Naive thymus-derived CD8-positive, alpha-beta T cell (primary cell): ENCODE measurements around the gene MYO3A. TPM values are rescaled to one million over a fixed set of nuclear protein-coding genes. Genes with fewer than 3 reads are reported as not detected.
"Not testable (repeated sequence)": the region's sequence is repeated elsewhere in the genome, so short reads cannot be mapped to it uniquely, and the experiment has no call there.

Experiments
- ATAC-seq, 2 donors: fragments of 150-1000 bp; cut with Tn5 transposase in 1 of 2; sonication (Bioruptor Pico), chemical (Tn5 transposase) in 1 of 2; 1 replicate in 1 of 2; 2 replicates in 1 of 2; pipeline ENCODE4 v1.10.0; 2021; ENCODE audit warnings: mild to moderate bottlenecking in 2 of 2, moderate library complexity in 2 of 2
- POLR2A ChIA-PET: fragments of 350-600 bp; sonication (Branson Sonifier 250); formaldehyde crosslinking; loops from one replicate; lab custom pipeline; 2021; ENCODE audit warnings: antibody characterized with exemption; lab: Charles Lee
- DNase-seq, 10 donors: peaks; one replicate each; pipeline versions ENCODE4 v3.0.0 to v3.0.0-alpha.2; 2020 to 2022
- H3K27ac Mint-ChIP-seq, 10 donors: one replicate each; pipeline ENCODE4 v1.8.0; 2020 to 2022; ENCODE audit warnings: mild to moderate bottlenecking in 10 of 10, mixed read lengths in 10 of 10, moderate library complexity in 4 of 10, inconsistent platforms in 1 of 10
- H3K27me3 Mint-ChIP-seq, 5 donors: one replicate each; pipeline ENCODE4 v1.8.0; 2021 to 2022; ENCODE audit warnings: mixed read lengths in 5 of 5
- H3K36me3 Mint-ChIP-seq, 3 donors: one replicate each; pipeline ENCODE4 v1.8.0; 2020 to 2022; ENCODE audit warnings: mixed read lengths in 3 of 3, mild to moderate bottlenecking in 2 of 3, inconsistent platforms in 1 of 3
- H3K4me1 Mint-ChIP-seq, 4 donors: one replicate each; pipeline ENCODE4 v1.8.0; 2021 to 2022; ENCODE audit warnings: mixed read lengths in 4 of 4
- H3K4me3 Mint-ChIP-seq, 10 donors: one replicate each; pipeline ENCODE4 v1.8.0; 2020 to 2022; ENCODE audit warnings: mild to moderate bottlenecking in 10 of 10, mixed read lengths in 10 of 10, moderate library complexity in 6 of 10, inconsistent platforms in 1 of 10
- H3K9me3 Mint-ChIP-seq, 9 donors: one replicate each; pipeline ENCODE4 v1.8.0; 2020 to 2022; ENCODE audit warnings: mixed read lengths in 9 of 9, mild to moderate bottlenecking in 3 of 9, inconsistent platforms in 1 of 9, moderate library complexity in 1 of 9
- polyA plus RNA-seq, 3 donors: library from polyadenylated mRNA; unstranded; fragments of 300-500 nt; fragmentation: Illumina TruSeq; gene quantifications; one replicate each; pipeline ENCODE4 v1.2.3, GENCODE V29; 2021
- total RNA-seq, 8 experiments: library from RNA in 2 of 8; stranded (reverse) in 2 of 8; gene quantifications; one replicate each; pipeline ENCODE4 v1.2.3 and lab custom pipeline; 2021 to 2026

The MYO3A gene
- total and polyA plus RNA-seq, 5 experiments from 2014 or later = not detected

DNA sequence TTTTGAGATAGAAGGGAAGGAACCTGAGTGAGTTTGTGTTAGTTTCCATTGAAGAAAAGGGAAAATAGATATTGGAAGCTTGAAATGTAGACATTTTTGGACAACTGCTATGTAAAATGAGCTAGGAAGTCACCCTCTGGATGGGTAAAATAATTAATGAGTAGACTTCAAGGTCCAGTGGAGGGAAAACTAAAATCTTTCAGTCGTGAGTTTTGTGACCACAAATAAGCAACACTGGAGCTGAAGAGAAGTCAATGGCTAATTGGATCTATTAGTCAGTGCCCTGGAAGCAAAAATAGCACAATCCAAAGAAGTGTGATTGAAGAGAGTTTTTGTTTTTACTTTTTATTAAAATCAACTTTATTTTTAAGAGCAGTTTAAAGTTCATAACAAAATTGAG lies 123.4 kb downstream of the MYO3A start:
- H3K27ac Mint-ChIP-seq = no peak overlapping the region
- peaks cover 3 to 29% (median 22%) of the 10 kb centered on the region in 5 donors for H3K27me3 Mint-ChIP-seq
- ATAC-seq (no peak), DNase-seq (no peak)
- no peaks in the 10 kb centered on the region for H3K4me1 Mint-ChIP-seq
- POLR2A ChIA-PET = no interaction called here
- peaks cover 0 to 20% (median 8%) of the 10 kb centered on the region in 9 donors for H3K9me3 Mint-ChIP-seq
- no peak overlapping the region for H3K4me3 Mint-ChIP-seq
- no peaks in the 10 kb centered on the region for H3K36me3 Mint-ChIP-seq

DNA sequence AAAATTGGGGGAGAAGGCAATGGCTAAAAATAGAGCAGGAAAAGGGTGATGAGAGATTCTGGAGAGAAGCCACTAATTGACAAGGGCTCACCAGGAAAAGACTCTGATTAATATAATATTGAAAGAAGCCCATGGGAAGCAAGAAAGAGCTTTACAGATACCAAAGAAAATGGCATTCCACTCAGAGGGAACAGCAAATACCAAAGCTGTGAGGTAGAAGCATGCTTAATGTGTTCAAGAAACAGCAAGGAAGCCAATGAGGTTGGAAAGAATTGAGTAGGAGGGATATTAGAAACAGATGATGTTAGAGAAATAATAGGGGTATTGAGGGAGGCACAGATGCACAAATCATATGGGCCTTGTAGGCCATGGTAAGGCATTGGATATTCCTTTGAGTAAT lies 130.1 kb downstream of the MYO3A start:
- no peaks in the 10 kb centered on the region for H3K9me3 Mint-ChIP-seq
- ATAC-seq (no peak), DNase-seq (no peak)
- no peak overlapping the region for H3K4me3 Mint-ChIP-seq
- no peaks in the 10 kb centered on the region for H3K4me1 Mint-ChIP-seq
- peaks cover 0 to 9% (median 6%) of the 10 kb centered on the region in 5 donors for H3K27me3 Mint-ChIP-seq
- H3K27ac Mint-ChIP-seq = no peak overlapping the region
- H3K36me3 Mint-ChIP-seq = no peaks in the 10 kb centered on the region
- POLR2A ChIA-PET = no interaction called here

DNA sequence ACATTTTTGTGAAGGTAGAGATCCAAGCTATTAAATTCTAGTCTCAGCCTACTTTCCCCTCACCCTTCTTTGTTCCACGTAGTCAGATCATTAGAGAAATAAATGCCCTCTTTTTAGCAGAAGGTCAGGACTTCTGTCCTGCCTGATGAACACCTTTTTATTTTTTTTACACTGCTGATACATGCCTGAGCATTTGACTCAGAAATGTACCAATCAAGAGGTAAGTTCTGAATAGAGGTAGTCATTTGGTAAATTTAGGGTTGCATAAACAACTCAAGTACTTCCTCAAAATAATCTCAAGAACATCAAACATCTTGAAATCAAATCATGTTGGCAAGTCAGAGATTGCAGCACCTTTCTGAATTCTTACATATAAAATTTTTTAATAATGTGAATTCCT lies 133.7 kb downstream of the MYO3A start:
- Mint-ChIP-seq H3K4me1 (no peaks in the 10 kb centered on the region), H3K27me3 (peaks cover 0 to 3% (median 0%) of the 10 kb centered on the region in 5 donors), H3K36me3 (no peaks in the 10 kb centered on the region), H3K4me3 (no peak overlapping the region), H3K27ac (peak overlapping the region in 1 of 10 donors; percentile 54), H3K9me3 (peaks cover 0 to 3% (median 0%) of the 10 kb centered on the region in 9 donors)
- POLR2A ChIA-PET = no interaction called here
- DNase-seq (no peak), ATAC-seq (no peak)

DNA sequence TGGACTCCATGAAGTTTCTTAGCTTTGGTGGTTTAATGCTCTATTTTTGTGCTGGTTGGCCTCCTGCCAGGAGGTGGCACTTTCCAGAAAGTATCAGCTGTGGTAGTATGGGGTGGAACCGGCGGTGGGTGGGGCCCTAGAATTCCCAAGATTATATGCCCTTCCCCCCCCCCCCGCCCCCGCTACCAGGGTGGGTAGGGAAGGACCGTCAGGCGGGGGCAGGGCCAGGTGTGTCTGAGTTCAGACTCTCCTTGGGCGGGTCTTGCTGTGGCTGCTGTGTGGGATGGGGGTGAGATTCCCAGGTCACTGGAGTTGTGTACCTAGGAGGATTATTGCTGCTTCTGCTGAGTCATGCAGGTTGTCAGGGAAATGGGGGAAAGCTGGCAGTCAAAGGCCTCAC lies 146.9 kb downstream of the MYO3A start:
- POLR2A ChIA-PET, DNase-seq, H3K4me1 Mint-ChIP-seq, H3K36me3 Mint-ChIP-seq, H3K4me3 Mint-ChIP-seq, ATAC-seq, H3K27ac Mint-ChIP-seq: not testable (repeated sequence)
- H3K27me3 Mint-ChIP-seq = peaks cover 3 to 55% (median 20%) of the 10 kb centered on the region in 5 donors
- H3K9me3 Mint-ChIP-seq = peaks cover 0 to 10% (median 3%) of the 10 kb centered on the region in 9 donors

DNA sequence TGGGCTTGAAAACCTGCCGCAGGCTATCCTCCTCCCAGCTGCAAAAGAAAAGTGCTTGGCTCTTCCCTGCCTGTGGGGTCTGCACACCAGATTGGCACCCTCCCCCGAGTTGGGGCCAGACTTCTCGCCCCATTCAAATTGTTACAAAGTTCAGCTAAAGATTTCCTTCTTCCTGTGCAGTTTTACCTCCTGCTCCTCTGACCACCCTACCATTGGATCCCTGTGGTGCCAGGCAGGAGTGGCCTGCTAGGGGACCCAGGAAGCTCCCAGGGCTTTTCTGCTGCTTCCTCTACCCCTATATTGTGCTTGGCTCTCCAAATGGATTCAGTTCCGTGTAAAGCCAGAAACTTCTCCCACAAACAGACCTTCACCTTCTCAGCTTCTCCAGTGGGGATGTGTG lies 147.4 kb downstream of the MYO3A start:
- H3K9me3 Mint-ChIP-seq = peaks cover 0 to 10% (median 3%) of the 10 kb centered on the region in 9 donors
- H3K4me3 Mint-ChIP-seq = no peak overlapping the region
- POLR2A ChIA-PET = no interaction called here
- H3K27ac Mint-ChIP-seq = no peak overlapping the region
- H3K27me3 Mint-ChIP-seq = peaks cover 3 to 55% (median 22%) of the 10 kb centered on the region in 5 donors
- DNase-seq (no peak), ATAC-seq (no peak)
- no peaks in the 10 kb centered on the region for H3K36me3 Mint-ChIP-seq
- H3K4me1 Mint-ChIP-seq = peaks cover 0 to 1% (median 0%) of the 10 kb centered on the region in 4 donors

DNA sequence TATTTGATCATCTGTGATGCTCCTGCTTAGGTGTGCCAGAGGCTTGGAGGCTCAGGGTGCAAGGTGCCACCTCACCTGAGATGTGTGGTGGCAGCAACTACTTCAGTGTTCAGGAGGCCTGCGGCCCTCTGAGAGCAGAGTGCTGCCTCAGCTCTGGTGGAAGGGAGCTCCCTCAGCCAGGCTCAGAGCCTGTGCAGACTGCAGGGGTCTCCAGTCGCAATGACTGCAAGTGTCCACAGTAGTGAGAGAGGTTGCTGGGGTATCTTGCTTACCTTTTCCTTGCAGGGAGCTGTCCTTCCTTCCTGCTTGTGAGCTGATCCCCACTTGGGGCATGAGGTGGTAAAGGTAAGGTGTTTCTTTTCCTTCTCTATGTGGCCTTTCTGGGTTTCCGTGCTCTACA lies 151.5 kb downstream of the MYO3A start:
- POLR2A ChIA-PET = no interaction called here
- peaks cover 0 to 1% (median 0%) of the 10 kb centered on the region in 4 donors for H3K4me1 Mint-ChIP-seq
- H3K9me3 Mint-ChIP-seq = peaks cover 0 to 2% (median 0%) of the 10 kb centered on the region in 9 donors

DNA sequence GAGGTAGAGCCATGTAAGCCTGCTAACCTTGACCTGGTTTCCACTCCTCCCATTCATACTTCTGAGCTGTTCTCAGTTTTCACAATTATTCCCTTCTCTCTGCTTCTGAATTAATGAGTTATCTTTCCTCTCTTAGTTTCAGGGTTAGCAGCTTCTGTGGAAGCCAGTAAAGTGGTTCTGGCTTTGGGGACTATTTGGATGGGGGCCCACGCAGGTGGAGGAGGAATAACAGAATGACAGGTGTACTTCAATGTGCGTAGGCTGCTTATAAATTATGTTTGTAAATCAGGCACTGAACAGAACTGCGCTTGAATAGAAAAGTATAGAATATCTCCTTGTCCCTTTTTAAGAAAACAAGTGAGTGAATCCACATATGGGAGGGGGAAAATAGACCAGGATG lies 153.6 kb downstream of the MYO3A start:
- peaks cover 6 to 28% (median 16%) of the 10 kb centered on the region in 5 donors for H3K27me3 Mint-ChIP-seq
- POLR2A ChIA-PET = no interaction called here
- DNase-seq (no peak), ATAC-seq (no peak)
- no peak overlapping the region for H3K4me3 Mint-ChIP-seq
- no peaks in the 10 kb centered on the region for H3K9me3 Mint-ChIP-seq
- H3K36me3 Mint-ChIP-seq = no peaks in the 10 kb centered on the region
- no peak overlapping the region for H3K27ac Mint-ChIP-seq
- H3K4me1 Mint-ChIP-seq = peaks cover 0 to 1% (median 0%) of the 10 kb centered on the region in 4 donors

More for the DNA sequence above, 151.5 kb downstream of the MYO3A start:
- Mint-ChIP-seq H3K27ac (no peak overlapping the region), H3K36me3 (no peaks in the 10 kb centered on the region), H3K27me3 (peaks cover 6 to 43% (median 25%) of the 10 kb centered on the region in 5 donors), H3K4me3 (no peak overlapping the region)
- ATAC-seq (no peak), DNase-seq (no peak)

DNA sequence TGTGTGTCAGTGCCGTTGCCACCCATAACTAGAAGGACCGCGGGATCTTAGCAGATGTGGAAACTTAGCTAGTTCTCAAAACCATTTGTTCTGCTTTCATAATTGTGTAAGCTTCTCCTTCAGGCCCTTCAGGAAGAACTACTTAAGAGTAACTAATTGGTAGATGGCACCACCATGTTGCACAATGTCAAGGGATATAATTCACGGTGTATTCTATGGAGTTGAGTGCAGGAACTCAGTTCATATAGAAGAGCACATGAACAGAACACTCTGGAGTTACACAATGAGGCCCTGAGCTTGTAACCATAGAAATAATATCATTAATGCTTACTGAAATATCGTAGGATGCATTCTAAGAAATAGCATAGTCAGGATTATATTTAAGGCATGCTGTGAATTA lies 156.0 kb downstream of the MYO3A start:
- Mint-ChIP-seq H3K4me3 (no peak overlapping the region), H3K27me3 (peaks cover 5 to 29% (median 12%) of the 10 kb centered on the region in 5 donors), H3K27ac (no peak overlapping the region), H3K36me3 (no peaks in the 10 kb centered on the region), H3K4me1 (peaks cover 0 to 1% (median 0%) of the 10 kb centered on the region in 4 donors), H3K9me3 (no peaks in the 10 kb centered on the region)
- ATAC-seq (no peak), DNase-seq (no peak)
- POLR2A ChIA-PET = no interaction called here

DNA sequence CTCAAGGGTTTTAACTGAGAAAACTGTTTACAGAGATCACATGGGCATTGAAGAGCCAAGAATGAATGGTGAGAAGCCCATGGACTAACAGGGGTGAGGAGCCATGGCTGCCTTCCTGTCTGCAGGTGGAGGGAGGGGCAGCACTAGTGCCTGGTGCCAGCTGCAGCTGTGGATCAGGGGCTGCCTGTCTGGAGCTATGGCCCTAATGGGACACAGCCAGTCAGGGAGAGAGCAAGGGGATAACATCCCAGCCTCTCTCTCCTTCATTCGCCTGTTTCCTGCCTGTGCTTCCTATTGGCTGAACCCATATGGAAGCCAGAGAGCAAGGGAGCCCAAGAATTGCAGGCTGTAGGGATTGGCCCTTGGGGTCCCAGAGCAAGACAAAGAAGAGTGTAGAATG lies 156.7 kb downstream of the MYO3A start:
- DNase-seq (no peak), ATAC-seq (no peak)
- no peak overlapping the region for H3K4me3 Mint-ChIP-seq
- H3K27me3 Mint-ChIP-seq = peaks cover 5 to 26% (median 11%) of the 10 kb centered on the region in 5 donors
- H3K36me3 Mint-ChIP-seq = no peaks in the 10 kb centered on the region
- no peaks in the 10 kb centered on the region for H3K9me3 Mint-ChIP-seq
- no peak overlapping the region for H3K27ac Mint-ChIP-seq
- no peaks in the 10 kb centered on the region for H3K4me1 Mint-ChIP-seq
- POLR2A ChIA-PET = no interaction called here

DNA sequence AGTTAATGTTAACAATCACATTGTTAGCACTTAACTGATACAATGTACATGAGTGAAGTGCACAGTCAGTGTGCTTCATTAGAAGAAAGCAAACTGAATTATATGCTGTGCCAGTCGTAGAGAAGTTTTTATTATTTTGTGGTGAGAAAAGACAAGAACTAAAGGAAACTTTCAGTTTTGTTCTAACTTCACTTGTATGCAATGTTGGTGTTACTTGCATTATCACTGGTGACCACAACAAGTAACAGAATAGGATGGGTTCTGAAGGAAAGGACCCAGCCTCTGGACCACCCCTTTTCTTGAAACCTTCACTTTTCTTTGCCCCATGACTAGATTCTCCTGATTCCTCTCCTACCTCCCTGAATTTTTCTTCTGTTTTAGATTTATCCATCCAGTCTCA lies 159.2 kb downstream of the MYO3A start:
- Mint-ChIP-seq H3K4me1 (no peaks in the 10 kb centered on the region), H3K27ac (no peak overlapping the region), H3K9me3 (peaks cover 0 to 2% (median 0%) of the 10 kb centered on the region in 9 donors), H3K4me3 (no peak overlapping the region), H3K36me3 (no peaks in the 10 kb centered on the region), H3K27me3 (peaks cover 0 to 15% (median 4%) of the 10 kb centered on the region in 5 donors)
- POLR2A ChIA-PET = no interaction called here
- ATAC-seq (no peak), DNase-seq (no peak)

DNA sequence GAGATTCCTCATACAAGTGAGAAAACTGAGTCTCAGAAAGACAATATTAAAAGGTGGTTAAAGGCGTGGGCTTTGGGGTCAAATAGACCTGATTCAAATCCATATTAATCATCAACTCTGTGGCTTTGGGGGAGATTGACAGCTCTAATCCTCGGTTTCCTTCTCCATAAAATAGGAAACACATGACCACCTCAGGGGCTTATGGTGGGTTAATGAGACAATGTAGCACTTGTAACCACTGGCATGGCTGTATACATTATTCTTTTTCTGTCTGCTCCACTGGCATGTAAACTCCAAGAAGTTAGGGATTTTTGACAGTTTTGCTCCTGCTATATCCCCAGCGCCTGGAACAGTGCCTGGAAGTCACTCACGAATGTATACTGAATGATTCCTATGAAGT lies 161.8 kb downstream of the MYO3A start:
- Mint-ChIP-seq H3K27ac (no peak overlapping the region), H3K9me3 (peaks cover 0 to 13% (median 4%) of the 10 kb centered on the region in 9 donors), H3K4me1 (no peaks in the 10 kb centered on the region), H3K4me3 (no peak overlapping the region), H3K27me3 (peaks cover 3 to 23% (median 6%) of the 10 kb centered on the region in 5 donors), H3K36me3 (no peaks in the 10 kb centered on the region)
- ATAC-seq = no peak
- no peak for DNase-seq
- POLR2A ChIA-PET = no interaction called here

DNA sequence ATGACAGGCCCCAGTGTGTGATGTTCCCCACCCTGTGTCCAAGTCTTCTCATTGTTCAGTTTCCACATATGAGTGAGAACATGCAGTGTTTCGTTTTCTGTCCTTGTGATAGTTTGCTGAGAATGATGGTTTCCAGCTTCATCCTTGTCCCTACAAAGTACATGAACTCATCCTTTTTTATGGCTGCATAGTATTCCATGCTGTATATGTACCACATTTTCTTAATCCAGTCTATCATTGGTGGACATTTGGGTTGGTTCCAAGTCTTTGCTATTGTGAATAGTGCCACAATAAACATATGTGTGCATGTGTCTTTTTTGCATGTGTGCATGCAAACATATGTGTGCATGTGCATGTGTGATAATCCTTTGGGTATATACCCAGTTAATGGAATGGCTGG lies 163.5 kb downstream of the MYO3A start:
- DNase-seq, H3K4me1 Mint-ChIP-seq, H3K4me3 Mint-ChIP-seq, H3K36me3 Mint-ChIP-seq, POLR2A ChIA-PET, H3K27ac Mint-ChIP-seq, ATAC-seq: not testable (repeated sequence)
- H3K9me3 Mint-ChIP-seq = peaks cover 0 to 28% (median 9%) of the 10 kb centered on the region in 9 donors
- peaks cover 4 to 34% (median 9%) of the 10 kb centered on the region in 5 donors for H3K27me3 Mint-ChIP-seq

DNA sequence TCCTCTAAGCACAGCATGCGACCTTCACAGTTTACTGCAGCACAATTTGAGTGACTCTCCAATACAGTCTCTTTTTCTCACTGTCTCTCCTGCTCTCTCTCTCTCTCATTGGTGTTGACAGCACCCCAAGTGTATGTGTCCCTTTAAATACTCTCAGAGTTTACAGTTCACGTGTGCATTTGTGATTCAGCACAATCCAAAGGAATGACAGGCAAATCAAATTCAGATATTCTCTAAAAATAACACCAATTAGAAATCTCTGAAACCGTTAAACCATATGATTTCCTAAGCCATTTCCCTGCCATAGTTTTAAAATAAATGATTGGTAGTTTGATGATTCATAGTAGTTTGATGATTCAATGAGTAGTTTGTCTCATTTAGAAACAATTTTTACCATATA lies 178.5 kb downstream of the MYO3A start:
- ATAC-seq (no peak), DNase-seq (no peak)
- POLR2A ChIA-PET = no interaction called here
- no peak overlapping the region for H3K27ac Mint-ChIP-seq
- no peaks in the 10 kb centered on the region for H3K9me3 Mint-ChIP-seq
- no peak overlapping the region for H3K4me3 Mint-ChIP-seq
- no peaks in the 10 kb centered on the region for H3K4me1 Mint-ChIP-seq
- no peaks in the 10 kb centered on the region for H3K36me3 Mint-ChIP-seq
- H3K27me3 Mint-ChIP-seq = peaks cover 0 to 22% (median 8%) of the 10 kb centered on the region in 5 donors

DNA sequence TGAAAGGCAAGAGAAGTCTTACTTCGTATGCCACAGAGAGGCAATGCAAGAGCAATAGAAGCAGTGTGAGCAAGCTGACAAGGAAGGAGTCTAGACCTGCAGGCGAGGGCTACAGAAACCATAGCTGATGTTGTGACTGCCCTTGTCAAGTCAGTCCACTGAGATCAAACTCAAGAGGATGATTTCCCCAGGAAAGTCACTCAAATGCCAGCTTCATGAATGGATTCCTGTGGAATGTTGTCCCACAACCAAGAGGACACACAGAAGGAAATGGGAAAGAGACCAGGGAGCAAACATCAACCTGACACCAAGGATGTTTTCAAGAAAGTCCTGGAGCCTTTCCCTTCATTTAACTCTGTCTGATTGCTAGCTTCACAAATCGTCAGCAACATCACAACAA lies 204.6 kb downstream of the MYO3A start:
- Mint-ChIP-seq H3K9me3 (peaks cover 0 to 15% (median 8%) of the 10 kb centered on the region in 9 donors), H3K4me3 (no peak overlapping the region), H3K36me3 (peaks cover 2 to 12% (median 2%) of the 10 kb centered on the region in 3 donors), H3K4me1 (no peaks in the 10 kb centered on the region), H3K27ac (no peak overlapping the region), H3K27me3 (peaks cover 4 to 17% (median 6%) of the 10 kb centered on the region in 5 donors)
- no peak for DNase-seq
- POLR2A ChIA-PET = no interaction called here
- no peak for ATAC-seq
